Measurements from ENCODE around the gene GPRIN3.
"Not testable (repeated sequence)": the region's sequence is repeated elsewhere in the genome, so short reads cannot be mapped to it uniquely, and the experiment has no call there.

The GPRIN3 gene

DNA sequence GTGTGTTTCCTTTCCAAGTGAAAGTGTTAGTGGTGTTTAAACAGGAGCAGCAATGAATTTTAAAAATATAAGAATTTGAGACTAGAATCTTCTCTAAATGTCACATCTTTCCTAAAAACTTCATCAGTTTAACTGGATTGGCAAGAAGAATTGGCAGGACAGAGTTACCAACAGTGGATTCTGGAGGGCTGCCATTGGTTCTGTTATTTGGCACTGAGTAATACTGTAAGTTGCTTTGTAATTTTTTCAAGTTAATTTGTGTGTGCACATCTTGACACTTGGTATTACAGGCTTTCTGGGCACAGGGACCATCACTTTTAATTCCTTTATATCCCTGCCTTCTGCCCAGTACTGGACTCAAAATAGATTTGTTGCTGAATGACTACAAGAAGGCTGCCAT lies 4.5 kb upstream of the GPRIN3 start:
- DNase-seq (ENCODE audit: low spot score) = no peak

DNA sequence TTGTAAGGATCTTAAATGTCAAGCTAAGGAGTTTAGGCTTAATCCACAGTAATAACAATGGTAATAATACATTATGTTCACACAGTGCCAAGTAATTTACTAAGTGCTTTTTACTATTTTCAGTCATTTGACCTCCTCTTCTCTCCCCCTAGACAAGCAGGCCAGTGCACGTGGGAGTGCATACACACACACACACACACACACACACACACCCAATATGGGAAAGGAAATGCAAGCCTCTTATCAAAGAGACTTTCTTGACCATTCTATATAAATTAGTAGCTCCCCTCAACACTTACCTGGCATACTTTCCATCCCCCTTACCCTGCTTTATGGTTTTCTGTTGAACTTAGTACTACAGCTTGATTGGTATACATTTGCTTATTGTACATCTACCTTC lies 3.8 kb upstream of the GPRIN3 start:
- DNase-seq (ENCODE audit: low spot score) = no peak

DNA sequence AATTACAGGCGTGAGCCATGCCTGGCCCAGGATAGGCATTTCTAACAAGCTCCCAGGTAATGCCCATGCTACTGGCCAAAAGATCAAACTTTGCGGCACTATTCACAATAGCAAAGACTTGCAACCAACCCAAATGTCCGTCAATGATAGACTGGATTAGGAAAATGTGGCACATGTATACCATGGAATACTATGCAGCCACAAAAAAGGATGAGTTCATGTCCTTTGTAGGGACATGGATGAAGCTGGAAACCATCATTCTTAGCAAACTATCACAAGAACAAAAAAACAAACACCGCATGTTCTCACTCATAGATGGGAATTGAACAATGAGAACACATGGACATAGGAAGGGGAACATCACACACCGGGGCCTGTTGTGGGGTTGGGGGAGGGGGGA lies 1.6 kb upstream of the GPRIN3 start:
- DNase-seq (ENCODE audit: low spot score) = not testable (repeated sequence)

DNA sequence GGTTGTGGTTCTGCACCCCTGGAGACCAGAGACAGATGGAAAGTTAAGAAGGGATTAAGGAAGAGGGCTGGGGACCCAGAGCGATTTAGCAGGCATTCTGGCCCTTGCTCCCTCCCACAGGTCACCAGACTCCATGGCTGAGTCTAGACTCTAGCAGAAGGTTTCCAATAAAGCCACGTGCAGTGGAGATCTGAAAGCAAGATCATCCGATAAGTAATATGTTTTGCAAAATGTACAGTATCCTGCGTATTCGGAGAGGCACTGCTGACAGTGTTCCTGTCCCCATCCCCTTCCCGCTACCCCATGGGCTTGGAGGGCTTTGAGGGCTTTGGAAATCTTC lies 531 bp upstream of the GPRIN3 start:
- no peak for DNase-seq (ENCODE audit: low spot score)

DNA sequence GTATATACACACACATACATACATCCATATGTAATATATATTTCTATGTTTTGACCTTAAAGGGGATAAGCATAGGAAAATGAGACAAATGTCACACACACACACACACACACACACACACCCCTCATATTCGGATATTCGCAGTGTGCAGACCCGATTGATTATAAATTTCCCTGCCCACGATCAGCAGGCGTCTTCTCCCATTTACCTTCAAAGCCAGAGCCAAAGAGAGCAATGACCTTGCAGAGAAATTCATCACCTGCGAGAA lies 488 bp downstream of the GPRIN3 start:
- no peak for DNase-seq (ENCODE audit: low spot score)

DNA sequence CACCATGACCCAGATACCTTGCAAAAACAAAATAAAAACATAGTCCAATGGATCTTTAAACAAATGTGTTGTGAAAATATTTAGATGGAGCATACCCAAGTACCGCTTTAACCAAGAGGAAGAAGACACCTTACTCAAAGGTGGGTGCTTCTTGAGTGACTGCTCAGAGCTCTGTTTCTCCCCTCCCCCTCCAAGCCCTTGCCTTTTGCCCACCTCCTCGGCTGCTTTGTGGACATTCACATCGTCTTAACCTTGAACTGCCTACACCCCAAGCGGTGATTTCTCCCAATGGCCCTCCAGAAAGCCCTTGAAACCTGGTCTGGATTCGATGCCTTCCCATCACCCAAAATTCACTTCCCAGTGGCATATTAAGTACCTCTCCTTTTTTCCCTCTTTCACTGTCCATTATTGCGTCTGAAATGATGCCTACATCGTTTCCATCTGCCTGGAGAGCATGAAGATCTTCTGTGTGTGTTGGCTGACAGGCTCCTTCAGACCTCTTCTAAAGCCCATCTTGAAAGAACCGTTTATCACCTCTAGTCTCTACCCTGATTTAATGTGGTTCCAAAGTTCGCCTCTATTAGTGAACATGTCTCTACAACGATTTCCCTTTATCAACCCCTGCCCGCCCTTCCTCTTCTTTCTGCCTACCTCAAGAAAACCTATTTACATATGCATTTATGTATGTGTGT lies 968 bp downstream of the GPRIN3 start:
- no peak for DNase-seq (ENCODE audit: low spot score)

DNA sequence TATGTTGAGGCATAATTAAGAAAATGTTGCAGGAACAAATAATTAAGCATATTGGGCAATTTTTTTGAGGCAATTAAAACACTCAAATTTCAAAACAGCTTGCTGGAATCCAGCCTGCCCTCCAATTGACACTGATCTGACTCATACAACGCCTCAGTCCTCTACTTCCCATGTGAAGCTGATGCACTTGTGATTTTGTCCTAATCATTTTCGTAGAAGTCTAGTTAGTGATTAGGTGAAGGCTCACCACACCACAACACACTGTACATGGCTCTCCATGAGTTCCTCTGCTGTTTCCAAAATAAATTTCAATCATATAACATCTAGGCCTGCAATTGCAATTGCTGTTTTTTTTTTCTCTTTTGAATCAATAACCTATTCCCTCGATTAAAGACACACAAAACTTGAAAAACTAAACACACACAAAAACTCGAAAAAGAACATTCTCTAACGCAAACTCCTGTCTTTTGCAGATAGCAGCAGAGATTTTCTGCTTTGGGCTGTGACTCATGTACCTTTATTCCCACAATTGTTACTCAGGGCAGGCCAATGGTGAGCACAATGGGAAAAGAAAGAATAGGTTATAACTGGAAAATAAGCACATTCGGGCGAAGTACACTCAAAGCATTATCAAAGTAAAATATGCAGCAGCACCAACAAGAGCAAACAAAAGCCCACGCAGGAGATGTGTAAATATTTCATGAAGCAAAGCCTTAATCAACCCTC lies 1.7 kb downstream of the GPRIN3 start:
- DNase-seq (ENCODE audit: low spot score) = no peak

DNA sequence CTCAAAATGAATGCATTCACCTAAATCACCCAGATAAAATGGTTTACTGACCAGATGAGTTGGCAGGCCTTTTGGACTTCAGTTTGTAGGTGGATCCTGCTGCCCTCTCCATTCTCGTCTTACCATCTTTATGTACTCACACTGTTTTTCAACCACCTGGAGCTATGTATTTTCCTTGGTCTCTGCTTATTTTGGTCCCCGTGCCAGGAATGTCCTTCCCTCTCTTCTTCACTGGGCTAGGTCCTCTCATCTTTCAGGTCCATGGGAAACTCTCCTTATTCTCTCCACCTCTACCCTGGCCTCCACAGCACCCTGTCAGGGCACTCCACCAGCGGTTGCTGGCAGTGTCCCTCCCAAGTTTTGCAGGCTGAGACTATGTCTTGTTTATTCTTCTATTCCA lies 2.6 kb downstream of the GPRIN3 start:
- no peak for DNase-seq (ENCODE audit: low spot score)

DNA sequence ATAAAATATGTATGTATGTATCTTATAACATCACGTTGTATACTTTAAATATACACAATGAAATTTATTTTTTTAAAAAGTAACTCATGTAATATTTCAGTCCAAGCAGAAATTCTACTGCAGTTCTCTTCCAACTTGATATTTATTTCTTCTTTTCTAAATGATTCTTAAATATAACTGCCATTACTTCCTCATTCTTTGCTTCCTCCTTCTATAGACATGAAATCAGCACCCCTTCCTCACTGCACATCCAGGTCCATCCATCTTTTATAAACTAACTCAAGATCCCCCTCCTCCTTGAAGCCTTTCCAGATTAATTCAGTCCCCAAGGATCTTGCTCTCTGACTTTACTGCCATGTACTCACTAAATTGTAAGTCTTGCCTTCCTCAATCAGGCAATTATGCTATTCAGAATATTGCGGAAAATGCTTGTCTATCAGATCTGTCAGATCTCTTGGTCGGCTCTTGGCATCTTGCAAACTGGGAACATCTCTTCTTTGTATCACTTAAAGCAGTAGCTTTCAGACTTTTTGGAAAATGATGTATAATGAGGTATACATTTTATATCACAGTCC lies 3.7 kb downstream of the GPRIN3 start:
- no peak for DNase-seq (ENCODE audit: low spot score)

DNA sequence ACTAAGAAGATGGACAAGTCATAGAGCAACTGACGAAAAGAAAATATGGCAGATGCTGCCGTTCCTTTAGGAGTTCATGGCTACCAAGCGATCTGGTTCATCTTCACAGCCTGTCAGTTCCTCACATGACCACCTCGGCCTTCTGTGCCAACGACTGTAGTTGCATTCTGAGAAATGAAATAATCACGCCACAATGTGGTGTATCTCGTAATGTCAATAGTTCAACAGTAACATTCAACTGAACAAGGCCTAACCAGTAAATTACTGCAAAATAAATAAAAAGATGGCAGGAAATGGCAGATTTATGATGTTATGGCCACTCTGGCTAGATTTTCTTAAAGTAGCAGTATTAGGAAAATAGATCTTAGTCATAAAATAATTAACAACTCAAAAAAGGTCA lies 4.4 kb downstream of the GPRIN3 start:
- DNase-seq (ENCODE audit: low spot score) = no peak

DNA sequence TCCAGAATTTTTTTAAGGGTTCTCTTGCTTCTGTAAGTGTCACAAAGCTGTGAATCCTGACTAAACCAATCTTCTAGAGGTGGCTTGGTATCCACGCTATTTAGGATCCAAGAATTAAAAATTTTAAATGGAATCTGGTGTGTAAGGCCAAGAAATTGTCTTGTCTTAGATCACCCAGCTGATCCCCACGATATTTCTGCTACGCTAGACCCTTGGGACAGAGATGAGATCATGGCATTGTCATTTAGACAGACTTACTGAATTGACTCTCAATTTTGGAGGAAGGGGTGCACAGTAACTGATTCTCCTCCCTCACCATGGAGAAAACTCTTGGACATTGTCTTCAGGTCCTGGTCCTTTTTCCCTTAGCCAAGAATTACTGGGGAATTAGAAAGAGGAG lies 5.7 kb downstream of the GPRIN3 start:
- DNase-seq (ENCODE audit: low spot score) = no peak

DNA sequence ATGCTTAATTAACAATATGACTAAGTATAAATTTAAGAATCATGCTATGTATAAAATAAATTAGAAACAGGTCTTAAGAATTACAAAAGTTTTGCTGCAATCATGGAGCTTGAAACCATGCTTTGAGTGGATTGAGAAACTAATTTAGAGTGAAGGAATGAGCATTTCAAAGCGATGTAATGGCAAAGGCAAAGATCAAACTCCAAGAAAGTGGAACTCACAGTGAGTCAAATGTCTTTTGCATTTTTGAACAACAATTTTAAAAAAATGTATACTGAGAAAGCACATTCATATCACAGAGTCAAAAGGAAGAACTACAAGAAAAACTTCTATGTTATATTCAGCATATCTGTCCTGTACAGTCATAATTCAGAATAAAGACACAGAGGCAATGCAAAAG lies 6.6 kb downstream of the GPRIN3 start:
- DNase-seq (ENCODE audit: low spot score) = no peak

DNA sequence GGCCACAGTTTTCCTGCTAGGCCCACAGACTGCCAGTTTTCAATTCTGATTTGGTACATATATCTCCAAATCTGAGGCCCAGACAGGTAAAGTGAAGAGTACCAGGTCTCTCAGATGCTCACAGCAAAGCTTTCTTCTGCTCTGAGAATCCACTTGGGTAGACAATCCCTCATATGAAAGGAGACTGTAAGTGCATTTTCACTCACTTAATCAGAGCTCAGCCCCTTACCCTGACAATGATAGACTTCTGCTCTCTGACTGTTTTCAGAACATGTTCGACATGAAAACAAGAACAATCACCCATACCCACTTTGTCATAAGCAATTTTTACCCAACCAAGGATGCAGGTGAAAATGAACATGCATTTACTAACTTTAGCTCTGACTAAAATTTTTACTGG lies 7.1 kb downstream of the GPRIN3 start:
- DNase-seq (ENCODE audit: low spot score) = no peak

DNA sequence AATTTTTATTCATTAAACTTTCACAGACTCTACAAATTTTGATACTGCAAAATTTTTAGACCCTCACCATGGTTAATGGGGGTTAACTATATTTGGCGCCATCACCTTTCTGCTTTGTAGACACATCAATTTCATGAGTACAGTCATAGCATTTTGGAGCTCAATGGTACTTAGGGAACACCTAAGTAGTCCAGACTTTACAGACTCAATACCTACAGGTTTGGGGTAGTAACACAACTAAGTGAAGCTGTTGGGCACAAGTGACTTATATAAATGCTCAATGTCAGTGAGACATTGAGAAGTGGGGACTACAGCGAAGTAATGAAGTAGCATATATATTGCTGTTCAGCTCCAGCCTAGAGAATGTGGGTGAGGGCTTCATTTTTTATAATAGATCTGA lies 7.5 kb downstream of the GPRIN3 start:
- DNase-seq (ENCODE audit: low spot score) = no peak

DNA sequence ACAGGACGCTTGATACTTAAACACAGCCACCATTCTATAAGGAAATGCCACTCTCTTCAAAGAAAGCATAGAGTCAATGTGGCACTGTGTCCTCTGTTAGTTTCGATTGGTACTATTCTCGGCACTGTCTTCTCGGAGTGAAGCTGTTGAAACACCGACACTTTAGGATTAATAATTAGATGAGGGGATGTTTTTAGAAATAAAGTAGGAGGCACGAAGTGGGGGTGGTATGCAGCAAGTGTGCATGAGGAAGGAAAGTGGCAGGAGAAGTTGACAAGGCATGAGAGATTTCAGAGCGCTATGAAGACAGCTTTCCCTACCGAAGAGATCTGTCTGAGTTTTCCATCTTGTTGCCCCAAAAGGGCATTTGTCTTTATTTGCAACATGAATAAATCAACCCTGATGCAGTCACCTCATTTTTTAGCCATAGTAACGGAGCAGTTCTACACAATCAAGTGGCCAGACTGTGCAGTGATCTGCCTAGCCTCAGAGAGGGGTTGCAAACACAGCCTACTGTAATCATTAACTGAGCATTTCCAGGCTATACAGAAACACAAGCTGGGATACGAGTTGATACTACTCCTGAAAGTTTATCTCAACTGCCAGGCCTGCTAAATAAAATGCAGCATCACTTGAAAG lies 8.3 kb downstream of the GPRIN3 start:
- DNase-seq (ENCODE audit: low spot score) = peak; percentile 35

DNA sequence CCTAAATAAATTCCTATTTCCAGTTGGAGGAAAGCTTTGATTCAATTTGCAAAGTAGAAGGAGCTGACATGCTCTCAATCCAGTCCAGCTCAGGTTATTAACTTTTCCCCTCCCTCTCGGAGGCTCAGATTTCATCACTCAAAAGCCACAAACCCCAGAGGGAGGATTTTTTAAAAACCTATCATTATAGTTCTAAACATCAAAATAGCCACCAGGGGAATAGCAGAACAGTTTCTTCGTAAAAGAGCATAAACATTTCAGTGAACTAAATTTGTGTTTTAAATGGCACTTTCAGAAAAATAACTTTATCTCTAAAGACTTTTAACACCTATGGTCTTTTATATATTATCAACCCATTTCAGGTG lies 8.8 kb downstream of the GPRIN3 start:
- DNase-seq (ENCODE audit: low spot score) = no peak

DNA sequence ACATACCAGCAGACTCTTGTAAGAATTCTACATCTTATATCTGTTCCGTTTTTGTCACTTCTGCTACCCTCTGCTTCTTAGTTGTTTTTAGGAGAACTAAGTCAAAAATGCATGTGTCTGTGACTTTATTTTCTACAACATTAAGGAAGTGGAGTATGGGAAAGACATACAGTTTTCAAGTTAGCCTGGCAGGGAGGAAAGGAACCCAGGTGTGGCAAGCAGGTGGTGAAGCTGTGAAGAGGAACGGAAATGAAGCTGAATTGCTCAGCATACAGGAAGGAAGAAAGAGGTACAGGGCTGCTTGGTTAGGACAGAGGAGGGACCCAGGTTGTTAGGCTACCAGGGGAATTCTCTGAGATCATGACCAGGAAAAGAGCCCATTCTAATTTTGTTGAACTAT lies 9.4 kb downstream of the GPRIN3 start:
- DNase-seq (ENCODE audit: low spot score) = peak; percentile 18

DNA sequence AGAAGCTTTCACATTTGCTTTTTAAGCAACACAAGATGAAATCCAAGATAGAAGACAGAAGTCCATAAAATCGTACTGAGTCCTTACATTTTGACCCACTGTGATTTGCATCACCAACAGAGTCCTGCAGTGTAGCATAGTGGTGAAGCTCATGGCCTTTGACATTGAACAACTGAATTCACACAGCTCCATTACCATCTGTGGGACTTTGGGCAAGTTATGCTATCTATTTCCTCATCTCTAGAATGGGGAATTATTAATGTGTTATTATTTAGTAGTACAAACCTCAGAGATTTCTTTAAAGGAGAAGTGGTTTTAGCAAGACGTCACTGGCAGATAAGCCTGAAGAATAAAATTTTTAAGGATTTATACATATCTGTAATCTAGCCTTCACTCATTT lies 10.7 kb downstream of the GPRIN3 start:
- no peak for DNase-seq (ENCODE audit: low spot score)

DNA sequence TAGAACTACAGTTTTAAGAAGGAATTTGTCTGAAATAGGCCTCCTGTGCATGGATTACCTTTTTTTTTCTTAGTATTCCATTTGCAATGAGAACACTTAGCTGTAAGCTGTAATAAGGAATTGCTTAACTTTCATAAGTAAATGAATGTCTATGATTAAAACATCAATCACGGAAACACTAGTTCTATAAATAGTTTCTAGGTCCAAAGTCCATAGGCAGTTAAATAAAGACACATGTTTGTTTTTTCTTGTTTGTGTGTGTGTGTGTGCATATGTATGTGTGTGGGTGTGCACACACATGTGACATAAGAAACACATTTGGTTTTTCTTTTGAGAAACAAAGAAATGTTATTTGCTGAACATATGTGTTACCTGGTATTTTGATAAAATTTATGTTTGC lies 11.2 kb downstream of the GPRIN3 start:
- DNase-seq (ENCODE audit: low spot score) = no peak

DNA sequence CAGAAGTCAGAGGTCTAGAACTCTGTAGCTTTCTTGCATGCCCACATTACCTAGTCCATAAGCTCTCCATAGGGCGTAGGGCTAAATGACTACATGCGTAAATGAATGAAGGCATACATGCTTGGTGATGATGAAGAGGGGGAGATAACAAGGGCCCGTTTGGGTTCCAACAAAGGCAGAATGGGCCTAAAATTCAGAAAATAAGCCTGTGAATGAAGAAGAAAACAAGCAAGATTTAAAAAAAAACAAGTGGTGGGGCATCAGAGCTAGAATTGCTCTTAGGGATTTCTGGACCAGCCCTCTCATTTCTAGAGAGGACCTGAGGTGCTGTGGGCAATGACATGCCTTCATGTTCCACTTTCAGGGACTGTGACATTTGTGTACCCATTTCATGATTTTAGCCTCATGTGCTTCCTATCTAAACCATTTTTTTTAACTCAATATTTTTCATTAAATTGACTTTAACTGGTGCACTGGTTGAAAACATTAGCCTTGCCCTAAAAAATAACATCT lies 12.1 kb downstream of the GPRIN3 start:
- no peak for DNase-seq (ENCODE audit: low spot score)

DNA sequence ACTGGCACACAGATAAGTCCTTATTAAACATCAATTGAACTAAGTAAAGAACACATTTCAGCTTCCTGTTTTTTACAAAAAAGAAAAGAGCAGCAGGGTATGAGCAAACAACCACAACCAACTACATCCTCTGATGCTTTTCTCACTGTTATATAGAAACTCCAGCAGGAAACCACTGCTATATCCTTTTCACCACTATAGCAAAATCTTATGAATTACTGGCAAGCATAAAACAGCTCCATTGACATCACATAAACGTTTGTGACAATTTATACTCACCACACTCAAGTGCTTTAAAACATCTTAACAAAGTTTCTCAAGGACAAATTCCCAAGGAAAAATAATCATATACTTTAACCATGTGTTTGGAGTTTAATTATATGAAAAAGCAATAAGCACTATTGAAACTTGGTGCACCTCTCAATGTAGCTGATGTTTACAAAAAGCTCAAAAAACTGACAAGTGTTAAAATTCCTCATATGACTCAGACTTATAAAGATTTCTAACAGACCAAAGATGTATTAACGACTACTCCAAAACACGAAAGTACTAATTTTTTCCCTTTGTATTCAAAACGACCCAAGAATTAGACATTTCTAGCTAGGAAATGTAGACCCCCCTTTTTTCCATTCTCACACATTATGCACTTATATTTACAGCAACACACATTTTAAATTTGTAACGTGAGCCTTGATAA lies 12.9 kb downstream of the GPRIN3 start:
- no peak for DNase-seq (ENCODE audit: low spot score)

DNA sequence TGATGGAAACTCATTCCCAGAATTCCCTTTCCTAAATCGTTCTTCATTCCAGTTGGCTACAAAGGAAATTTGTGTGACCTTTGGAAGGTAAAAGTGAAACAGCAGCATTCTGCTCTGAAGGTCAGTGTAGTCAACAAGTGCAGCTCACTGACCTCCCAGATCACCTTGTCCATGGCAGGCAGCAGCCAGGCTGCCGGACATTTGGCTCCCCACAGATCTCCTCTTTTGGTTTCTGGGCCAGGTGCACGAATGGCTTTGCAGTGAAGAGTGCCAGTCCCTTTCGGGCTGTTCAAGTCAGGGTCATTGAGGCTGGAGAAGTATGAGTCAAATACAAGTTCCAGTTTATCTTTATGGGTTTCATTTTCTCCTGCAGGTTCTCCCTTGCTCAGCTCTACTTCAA lies 14.3 kb downstream of the GPRIN3 start:
- DNase-seq (ENCODE audit: low spot score) = no peak
